Lower leg skin (tissue), 3 donors: ENCODE data around the gene PRKACG.

Source experiments
- POLR2A ChIP-seq, 2 donors: fragments of 450-650 bp; IDR thresholded peaks; one replicate each; pipeline ENCODE4 v1.6.1; 2016 to 2017; ENCODE audit warnings: antibody characterized with exemption in 2 of 2, mild to moderate bottlenecking in 1 of 2, moderate library complexity in 1 of 2
- TF ChIP-seq, protein P1 (sequence below), 3 donors: fragments of 450-650 bp; IDR thresholded peaks; one replicate each; pipeline ENCODE4 v1.5.1; 2016; ENCODE audit warnings: antibody characterized with exemption in 3 of 3, mild to moderate bottlenecking in 3 of 3, moderate library complexity in 2 of 3

DNA sequence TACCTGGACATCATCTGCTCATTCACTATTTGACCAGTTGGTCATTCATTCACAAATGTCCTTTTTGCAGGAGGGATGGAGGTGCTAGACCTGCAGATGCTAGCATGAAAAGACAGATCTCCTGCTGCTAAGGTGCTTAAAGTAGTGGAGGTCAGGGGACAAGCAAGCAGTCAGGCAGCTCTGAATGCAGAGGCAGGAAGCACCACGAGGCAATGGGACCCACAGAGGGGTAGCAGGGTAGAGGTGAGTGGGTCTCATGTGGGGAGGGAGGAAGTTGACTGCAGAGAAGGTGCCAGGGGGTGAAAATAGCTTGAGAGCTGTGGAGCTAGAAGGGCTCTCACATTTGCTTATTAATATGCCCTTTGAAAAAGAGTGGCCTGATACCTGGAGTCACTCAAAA, 46.9 kb upstream of the PRKACG start:
- TF ChIP-seq, protein P1, sequence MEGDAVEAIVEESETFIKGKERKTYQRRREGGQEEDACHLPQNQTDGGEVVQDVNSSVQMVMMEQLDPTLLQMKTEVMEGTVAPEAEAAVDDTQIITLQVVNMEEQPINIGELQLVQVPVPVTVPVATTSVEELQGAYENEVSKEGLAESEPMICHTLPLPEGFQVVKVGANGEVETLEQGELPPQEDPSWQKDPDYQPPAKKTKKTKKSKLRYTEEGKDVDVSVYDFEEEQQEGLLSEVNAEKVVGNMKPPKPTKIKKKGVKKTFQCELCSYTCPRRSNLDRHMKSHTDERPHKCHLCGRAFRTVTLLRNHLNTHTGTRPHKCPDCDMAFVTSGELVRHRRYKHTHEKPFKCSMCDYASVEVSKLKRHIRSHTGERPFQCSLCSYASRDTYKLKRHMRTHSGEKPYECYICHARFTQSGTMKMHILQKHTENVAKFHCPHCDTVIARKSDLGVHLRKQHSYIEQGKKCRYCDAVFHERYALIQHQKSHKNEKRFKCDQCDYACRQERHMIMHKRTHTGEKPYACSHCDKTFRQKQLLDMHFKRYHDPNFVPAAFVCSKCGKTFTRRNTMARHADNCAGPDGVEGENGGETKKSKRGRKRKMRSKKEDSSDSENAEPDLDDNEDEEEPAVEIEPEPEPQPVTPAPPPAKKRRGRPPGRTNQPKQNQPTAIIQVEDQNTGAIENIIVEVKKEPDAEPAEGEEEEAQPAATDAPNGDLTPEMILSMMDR (IDR thresholded peaks at IDR 0.05) = no peak
- TF ChIP-seq POLR2A (IDR thresholded peaks at IDR 0.05) = no peak
